ENCODE data around the gene RNF4.
"Not testable (repeated sequence)": the region's sequence is repeated elsewhere in the genome, so short reads cannot be mapped to it uniquely, and the experiment has no call there.

Gene RNF4

DNA sequence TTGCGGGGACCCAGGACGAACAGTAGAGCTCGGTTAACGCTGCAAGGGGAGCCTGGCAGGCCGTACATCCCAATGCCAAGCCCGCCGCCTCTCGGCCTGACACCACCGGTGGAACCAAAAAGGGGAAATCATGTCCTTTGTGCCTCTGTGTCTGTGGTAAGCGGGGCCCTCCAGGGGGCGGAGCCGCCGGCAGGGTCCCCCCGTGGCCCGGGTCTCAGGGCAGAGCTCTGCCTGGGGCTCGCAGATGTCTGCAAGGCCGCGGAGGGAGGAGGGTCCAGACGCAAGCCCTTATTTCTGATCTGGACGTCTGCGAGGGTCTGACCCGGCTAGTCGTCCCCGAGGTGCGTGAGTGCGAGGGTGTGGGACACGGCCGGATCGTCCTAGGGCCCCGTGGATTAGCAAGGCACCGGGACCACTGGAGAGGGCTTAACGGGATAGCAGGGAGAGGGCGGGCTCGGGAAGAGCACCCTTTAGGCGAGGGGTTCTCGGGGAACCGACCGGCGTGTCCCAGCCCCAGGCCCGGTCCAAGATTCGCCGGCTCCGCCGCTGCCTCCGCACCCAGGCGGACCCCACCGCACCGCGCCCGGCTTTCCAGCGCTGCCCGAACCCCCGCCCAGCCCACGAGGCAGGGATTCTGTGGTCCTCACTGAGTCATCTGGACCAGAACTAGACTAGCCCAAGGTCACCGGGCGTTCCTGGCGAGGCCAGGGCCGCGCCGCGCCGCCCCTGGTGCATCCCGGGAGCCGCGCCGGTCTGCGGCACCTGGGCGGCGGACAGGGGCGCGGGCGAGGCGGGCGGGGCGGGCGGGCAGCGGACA is 66.7 kb downstream of the RNF4 start:
- DNase-seq (ENCODE audit: low spot score): peak; percentile 69

- DNase-seq (ENCODE audit: low spot score): peak; percentile 99
Measured at GRCh38 chr4:2536193-2537010, 67.5 kb downstream of the RNF4 start, which contains the start of gene FAM193A. FAM193A (plus strand) TSS chr4:2536647; CDS start chr4:2536916, 269 bp downstream.

- DNase-seq (ENCODE audit: low spot score): peak; percentile 30
Measured at GRCh38 chr4:2537011-2537830, 68.3 kb downstream of the RNF4 start.

- not testable (repeated sequence) for DNase-seq (ENCODE audit: low spot score)
Measured at GRCh38 chr4:2543580-2544191, 74.8 kb downstream of the RNF4 start.

DNA sequence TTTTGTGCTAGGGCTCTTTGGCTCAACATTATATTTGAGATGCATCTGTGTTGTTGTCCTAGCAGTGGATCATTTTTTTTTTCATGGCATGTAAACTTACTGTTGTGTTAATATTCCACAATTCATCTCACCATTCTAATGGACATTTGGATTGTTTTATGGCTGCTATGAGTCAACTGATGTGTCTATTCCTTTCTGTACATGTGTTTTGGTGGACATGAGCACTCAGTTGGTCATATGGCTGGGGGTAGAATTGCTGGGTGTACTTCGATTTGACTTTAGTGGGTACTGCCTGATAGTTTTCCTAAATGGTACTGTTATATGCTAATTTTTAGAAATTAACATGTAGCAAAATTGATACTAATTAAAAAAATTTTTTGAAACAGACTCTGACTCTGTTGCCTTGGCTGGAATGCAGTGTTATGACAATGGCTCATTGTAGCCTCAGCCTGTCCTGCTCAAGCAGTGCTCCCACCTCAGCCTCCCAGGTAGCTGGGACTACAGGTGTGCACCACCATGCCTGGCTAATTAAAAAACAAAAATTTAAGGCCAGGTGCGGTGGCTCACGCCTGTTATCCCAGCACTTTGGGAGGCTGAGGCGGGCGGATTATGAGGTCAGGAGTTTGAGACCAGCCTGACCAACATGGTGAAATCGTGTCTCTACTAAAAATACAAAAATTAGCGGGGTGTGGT is 76.6 kb downstream of the RNF4 start:
- DNase-seq (ENCODE audit: low spot score): no peak

GRCh38 chr4:2546286-2546823 is 77.4 kb downstream of the RNF4 start:
- DNase-seq (ENCODE audit: low spot score): no peak

DNA sequence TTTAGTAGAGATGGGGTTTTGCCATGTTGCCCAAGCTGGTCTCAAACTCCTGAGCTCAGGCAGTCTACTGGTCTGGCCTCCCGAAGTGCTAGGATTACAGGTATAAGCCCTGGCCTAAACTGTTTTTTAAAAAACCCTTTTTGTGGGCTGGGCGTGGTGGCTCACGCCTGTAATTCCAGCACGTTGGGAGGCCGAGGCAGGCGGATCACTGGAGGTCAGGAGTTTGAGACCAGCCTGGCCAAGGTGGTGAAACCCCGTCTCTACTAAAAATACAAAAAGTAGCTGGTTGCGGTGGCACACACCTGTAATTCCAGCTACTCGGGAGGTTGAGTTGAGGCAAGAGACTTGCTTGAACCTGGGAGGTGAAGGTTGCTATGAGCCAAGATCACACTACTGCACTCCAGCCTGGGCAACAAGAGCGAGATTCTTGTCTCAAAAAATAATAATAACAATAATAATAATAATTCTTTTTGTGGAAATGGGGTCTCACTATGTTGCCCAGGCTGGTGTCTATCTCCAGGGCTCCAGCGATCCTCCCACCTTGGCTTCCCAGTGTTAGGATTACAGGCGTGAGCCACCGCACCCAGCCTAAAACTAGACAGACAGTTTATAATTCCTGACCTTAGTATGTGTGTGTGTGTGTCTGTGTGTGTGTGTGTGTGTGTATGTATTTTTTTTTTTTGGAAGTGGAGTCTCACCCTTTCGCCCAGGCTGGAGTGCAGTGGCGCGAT is 78.2 kb downstream of the RNF4 start:
- DNase-seq (ENCODE audit: low spot score): not testable (repeated sequence)

GRCh38 chr4:2551118-2551517 is 82.2 kb downstream of the RNF4 start:
- DNase-seq (ENCODE audit: low spot score): no peak

DNA sequence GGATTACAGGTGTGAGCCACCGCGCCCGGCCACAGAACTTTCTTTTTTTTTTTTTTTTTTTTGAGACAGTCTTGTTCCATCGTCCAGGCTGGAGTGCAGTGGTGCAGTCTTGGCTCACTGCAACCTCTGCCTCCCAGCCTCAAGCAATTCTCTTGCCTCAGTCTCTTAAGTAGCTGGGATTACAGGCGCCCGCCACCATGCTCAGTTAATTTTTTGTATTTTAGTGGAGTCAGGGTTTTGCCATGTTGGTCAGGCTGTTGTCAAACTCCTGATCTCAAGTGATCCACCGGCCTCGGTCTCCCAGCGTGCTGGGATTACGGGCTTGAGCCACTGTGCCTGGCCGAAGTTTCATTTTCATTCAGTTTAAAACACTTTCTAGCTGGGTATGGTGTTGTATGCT is 83.9 kb downstream of the RNF4 start:
- no peak for DNase-seq (ENCODE audit: low spot score)

DNA sequence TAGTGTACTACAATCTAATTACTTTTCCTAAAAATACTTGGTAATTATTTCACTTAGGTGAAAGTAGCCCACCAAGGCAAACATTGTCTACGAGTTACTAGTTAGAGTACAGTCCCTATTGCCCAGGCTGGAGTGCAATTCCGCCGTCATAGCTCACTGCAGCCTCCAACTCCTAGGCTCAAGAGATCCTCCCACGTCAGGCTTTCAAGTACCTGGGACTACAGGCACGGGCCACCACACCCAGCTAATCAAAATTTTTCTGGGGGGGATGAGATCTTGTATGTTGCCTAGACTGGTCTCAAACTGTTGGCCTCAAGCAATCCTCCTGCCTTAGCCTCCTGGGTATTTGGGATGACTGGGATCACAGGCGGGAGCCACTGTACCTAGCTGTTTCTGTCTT is 89.4 kb downstream of the RNF4 start:
- DNase-seq (ENCODE audit: low spot score): no peak

DNA sequence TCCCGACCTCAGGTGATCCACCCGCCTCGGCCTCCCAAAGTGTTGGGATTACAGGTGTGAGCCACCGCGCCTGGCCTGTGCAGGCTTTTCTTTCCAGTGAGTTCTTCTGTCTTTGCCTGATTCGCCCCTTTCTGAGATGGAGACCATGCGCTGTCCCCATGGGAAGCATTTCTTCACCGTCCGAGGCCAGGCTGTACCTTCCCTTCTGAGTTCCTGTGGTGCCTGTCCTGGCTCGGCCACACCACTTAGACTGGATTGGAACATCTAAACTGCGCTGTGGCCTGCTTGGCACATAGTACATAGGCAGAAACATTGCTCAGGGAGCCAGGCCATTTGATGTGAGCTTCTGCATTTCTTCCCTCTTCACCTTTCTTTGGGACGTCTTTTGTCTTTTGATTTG is 91.3 kb downstream of the RNF4 start:
- no peak for DNase-seq (ENCODE audit: low spot score)
